ENCODE measurements around the gene RUNX1.

Gene RUNX1

DNA sequence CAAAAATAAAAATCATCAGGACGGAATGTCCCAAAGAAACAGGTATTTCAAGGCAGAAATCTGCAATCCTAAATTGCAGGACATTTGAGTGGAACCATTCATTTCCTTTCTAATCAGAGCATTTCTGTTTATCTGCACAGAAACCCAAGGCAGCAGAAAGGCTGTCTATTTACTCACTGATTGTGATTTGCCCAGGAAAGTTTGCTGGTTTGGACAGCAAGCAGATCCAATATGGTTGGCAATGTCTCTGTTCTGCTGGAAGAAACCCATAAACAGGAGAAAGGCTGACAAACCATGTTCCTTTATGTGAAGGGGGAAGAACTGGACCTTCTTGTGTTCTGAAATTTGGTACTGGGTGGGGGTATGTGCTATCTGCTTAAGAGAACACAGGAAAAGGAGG is 260.2 kb downstream of the RUNX1 start:
- no peak for TF ChIP-seq POLR2A (IDR thresholded peaks at IDR 0.05; ENCODE audit: low read depth, low read length)
- no peak for TF ChIP-seq TAF1 (IDR thresholded peaks at IDR 0.05; ENCODE audit: borderline replicate concordance, low read depth, low read length)
- no peak for TF ChIP-seq POLR2AphosphoS5 (IDR thresholded peaks at IDR 0.05; ENCODE audit: low read depth, low read length)
- DNase-seq (ENCODE audit: insufficient read length) (no peak), FAIRE-seq (no peak)

DNA sequence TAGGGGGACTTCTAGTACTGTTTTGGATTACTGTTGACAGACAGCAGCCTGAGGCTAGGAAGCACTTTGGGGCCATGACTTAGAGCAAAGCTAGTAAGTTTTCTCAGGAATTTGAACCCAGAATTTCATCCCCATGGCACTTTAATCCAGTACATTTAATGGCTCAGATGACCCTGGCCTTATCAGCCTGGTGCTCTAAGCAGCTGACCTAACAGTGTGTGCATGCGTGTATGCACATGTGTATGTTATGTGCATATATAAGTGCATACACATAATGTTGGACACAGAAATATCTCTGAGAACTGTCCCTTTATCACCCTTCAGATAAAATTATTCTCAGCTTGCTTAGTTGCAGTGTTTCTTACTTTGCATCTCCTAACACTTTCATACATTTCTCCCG is 265.3 kb downstream of the RUNX1 start:
- FAIRE-seq (no peak), DNase-seq (ENCODE audit: insufficient read length) (no peak)
- TF ChIP-seq POLR2A (IDR thresholded peaks at IDR 0.05; ENCODE audit: low read depth, low read length) (no peak), TAF1 (IDR thresholded peaks at IDR 0.05; ENCODE audit: borderline replicate concordance, low read depth, low read length) (no peak), POLR2AphosphoS5 (IDR thresholded peaks at IDR 0.05; ENCODE audit: low read depth, low read length) (no peak)

DNA sequence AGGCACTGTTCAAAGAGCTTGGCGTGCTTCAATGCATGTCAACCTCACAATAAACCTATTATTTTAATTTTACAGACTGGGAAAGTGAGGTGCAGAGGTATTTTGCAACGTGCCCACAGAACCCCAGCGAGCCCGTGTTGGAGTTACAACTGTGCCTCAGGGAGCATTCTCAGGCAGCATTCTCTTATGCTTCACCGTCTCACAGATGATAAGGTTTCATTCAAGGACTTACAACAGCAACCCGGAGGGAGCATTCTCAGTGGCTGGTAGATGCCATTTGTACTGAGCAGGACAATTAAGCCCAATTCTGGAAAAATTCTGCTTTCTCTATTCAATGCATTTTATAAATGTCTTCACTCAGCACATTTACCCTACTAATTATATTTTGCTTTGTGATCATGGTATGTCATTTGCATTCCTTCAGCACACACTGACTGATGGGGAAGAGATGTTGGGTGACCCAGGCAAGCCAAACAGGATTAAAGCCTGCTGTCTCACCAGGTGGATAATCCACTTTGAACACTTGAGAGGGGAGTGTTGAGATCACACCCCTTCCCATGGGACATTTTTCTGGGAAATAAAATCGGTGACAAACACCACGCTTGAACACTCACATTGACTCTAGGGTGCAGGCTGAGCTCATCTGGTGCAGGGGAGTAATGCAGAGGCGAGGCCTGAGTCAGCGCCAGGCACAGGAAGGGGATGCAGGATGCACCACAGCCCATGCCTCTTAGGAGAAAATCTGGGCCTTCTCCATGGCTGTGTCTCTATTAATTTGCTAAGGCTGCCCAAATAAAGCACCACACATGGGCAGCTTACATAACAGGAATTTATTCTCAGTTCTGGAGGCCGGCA is 266.4 kb downstream of the RUNX1 start:
- DNase-seq (ENCODE audit: insufficient read length) (no peak), FAIRE-seq (no peak)
- TF ChIP-seq POLR2AphosphoS5 (IDR thresholded peaks at IDR 0.05; ENCODE audit: low read depth, low read length) (no peak), POLR2A (IDR thresholded peaks at IDR 0.05; ENCODE audit: low read depth, low read length) (no peak), TAF1 (IDR thresholded peaks at IDR 0.05; ENCODE audit: borderline replicate concordance, low read depth, low read length) (no peak)

DNA sequence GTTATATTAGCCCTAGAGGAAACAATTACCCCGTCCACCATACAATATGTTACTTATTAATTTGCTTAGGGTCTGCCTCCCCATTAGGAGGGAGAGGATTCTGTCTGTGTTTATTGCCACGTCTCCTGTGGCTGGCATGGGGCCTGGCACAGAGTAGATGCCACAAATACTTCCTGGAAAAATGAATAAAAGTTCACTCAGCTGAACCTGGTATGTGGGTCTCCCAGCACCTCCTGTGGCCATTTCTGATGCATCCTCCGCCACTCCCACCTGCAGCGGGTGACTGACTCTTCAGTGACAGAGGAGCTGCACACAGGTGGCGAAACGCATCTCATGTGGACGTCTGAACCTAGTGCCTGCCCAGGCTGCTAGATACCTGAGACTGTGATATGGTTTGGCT is 267.6 kb downstream of the RUNX1 start:
- DNase-seq (ENCODE audit: insufficient read length), result no peak
- no peak for FAIRE-seq
- no peak for TF ChIP-seq POLR2AphosphoS5 (IDR thresholded peaks at IDR 0.05; ENCODE audit: low read depth, low read length)
- TF ChIP-seq POLR2A (IDR thresholded peaks at IDR 0.05; ENCODE audit: low read depth, low read length), result no peak
- TF ChIP-seq TAF1 (IDR thresholded peaks at IDR 0.05; ENCODE audit: borderline replicate concordance, low read depth, low read length), result no peak

DNA sequence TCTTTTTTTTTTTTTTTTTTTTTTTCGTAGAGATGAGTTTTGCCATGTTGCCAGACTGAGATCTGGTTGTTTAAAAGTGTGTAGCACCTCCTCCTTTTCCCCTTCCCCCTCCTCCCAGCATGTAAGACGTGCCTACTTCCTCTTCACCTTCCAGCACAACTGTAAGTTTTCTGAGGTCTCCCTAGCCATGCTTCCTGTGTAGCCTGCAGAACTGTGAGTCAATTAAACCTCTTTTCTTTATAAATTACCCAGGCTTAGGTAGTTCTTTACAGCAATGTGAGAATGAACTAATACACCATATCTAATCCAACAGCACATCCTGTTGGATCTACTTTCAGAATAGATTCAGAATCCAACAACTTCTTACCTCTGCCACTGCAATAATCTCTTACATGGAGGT is 269.2 kb downstream of the RUNX1 start:
- DNase-seq (ENCODE audit: insufficient read length) (no peak), FAIRE-seq (no peak)
- TF ChIP-seq TAF1 (IDR thresholded peaks at IDR 0.05; ENCODE audit: borderline replicate concordance, low read depth, low read length) (no peak), POLR2AphosphoS5 (IDR thresholded peaks at IDR 0.05; ENCODE audit: low read depth, low read length) (no peak), POLR2A (IDR thresholded peaks at IDR 0.05; ENCODE audit: low read depth, low read length) (no peak)

DNA sequence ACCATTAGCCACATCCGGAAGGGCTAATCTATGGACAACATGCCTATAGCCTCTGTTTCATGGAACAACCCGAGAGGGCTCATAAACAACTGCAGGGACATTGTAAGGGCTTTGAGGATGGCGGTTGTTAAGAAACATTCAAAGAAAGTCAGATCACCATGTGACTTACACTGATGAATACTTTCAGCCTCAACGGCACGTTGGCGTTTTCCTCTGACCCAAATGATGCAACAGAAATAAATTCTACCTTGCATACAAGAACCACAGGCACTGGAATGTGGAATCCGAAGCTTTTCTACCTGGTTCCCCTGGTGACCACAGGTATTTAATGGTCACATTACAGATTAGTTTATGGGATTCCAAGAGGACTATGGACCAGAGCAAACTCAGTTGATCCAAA is 273.3 kb downstream of the RUNX1 start:
- DNase-seq (ENCODE audit: insufficient read length) (no peak), FAIRE-seq (no peak)
- TF ChIP-seq POLR2A (IDR thresholded peaks at IDR 0.05; ENCODE audit: low read depth, low read length), result no peak
- TF ChIP-seq POLR2AphosphoS5 (IDR thresholded peaks at IDR 0.05; ENCODE audit: low read depth, low read length), result no peak
- TF ChIP-seq TAF1 (IDR thresholded peaks at IDR 0.05; ENCODE audit: borderline replicate concordance, low read depth, low read length), result no peak

DNA sequence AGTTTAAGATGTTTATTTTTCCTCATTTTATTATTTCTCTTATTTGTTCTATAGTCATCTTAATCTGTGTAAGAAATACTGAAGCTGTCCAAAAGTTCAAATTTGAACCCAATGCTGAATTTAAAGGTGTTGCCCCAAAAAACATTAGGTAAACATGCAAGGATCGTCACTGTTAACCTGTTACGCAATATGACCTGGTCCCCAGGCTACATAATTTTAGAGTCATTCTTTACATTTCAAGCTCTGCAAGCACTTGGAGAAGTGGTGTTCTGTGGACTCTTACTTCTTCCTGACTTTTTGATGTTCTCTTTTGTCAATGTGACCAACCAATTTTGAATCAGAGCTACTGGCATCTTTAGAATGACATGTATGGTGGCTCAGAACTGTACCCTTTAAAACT is 274.4 kb downstream of the RUNX1 start:
- DNase-seq (ENCODE audit: insufficient read length) (no peak), FAIRE-seq (no peak)
- TF ChIP-seq TAF1 (IDR thresholded peaks at IDR 0.05; ENCODE audit: borderline replicate concordance, low read depth, low read length) (no peak), POLR2A (IDR thresholded peaks at IDR 0.05; ENCODE audit: low read depth, low read length) (no peak)

DNA sequence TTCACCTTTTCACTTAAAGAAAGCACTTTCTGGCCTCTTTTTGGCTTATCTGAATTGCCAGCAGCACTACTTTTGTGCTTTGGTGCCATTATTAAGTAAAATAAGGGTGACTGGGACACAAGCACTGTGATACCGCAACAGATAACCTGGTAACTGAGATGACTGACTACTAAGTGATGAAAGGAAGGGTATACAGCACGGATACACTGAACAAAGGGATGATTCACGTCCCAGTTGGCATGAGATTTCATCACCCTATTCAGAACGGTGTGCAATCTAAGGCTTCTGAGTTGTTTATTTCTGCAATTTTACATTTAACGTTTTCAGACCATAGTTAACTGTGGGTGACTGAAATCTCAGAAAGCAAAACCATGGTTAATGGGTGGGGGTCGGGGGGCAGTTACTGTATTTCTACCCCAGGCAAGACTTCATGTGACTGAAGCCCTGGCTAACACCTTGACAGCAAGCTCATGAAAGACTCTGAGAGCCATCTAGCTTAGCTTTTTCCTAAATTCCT is 277.5 kb downstream of the RUNX1 start:
- DNase-seq (ENCODE audit: insufficient read length), result no peak
- no peak for FAIRE-seq
- TF ChIP-seq POLR2A (IDR thresholded peaks at IDR 0.05; ENCODE audit: low read depth, low read length), result no peak
- TF ChIP-seq TAF1 (IDR thresholded peaks at IDR 0.05; ENCODE audit: borderline replicate concordance, low read depth, low read length), result no peak
- no peak for TF ChIP-seq POLR2AphosphoS5 (IDR thresholded peaks at IDR 0.05; ENCODE audit: low read depth, low read length)

DNA sequence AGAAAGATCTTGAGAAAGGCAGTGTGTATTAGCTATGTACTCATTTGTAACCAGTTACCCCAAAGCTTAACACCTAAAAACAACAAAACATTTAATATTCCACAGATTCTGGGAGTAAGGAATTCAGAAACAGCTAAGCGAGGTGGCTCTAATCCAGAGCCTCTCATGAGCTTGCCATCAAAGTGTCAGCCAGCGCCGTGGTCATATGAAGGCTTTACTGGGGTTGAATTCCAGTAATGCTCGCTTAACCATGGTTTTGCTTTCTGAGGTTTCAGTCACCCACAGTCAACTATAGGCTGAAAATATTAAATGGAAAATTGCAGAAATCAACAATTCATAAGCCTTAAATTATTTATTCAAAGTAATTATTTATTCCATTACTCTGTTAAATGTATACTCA is 278.5 kb downstream of the RUNX1 start:
- FAIRE-seq, result no peak
- DNase-seq (ENCODE audit: insufficient read length), result no peak
- no peak for TF ChIP-seq TAF1 (IDR thresholded peaks at IDR 0.05; ENCODE audit: borderline replicate concordance, low read depth, low read length)
- no peak for TF ChIP-seq POLR2AphosphoS5 (IDR thresholded peaks at IDR 0.05; ENCODE audit: low read depth, low read length)

DNA sequence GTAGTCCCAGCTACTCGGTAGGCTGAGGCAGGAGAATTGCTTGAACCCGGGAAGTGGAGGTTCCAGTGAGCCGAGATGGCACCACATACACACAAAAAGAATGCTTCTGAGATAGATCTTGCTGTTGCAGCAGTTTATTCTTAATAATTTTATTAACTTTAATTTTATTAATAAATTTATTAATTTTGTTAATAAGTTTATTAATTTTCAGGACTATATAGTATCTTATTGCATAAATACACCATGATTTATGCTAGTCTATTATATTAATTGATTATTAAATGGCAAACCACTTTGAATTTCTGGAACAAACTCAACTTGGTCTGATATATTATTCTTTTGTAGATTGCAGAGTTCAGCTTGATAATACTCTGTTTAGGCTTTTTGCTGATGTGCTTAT is 280.8 kb downstream of the RUNX1 start:
- no peak for TF ChIP-seq TAF1 (IDR thresholded peaks at IDR 0.05; ENCODE audit: borderline replicate concordance, low read depth, low read length)
- no peak for TF ChIP-seq POLR2A (IDR thresholded peaks at IDR 0.05; ENCODE audit: low read depth, low read length)
- no peak for TF ChIP-seq POLR2AphosphoS5 (IDR thresholded peaks at IDR 0.05; ENCODE audit: low read depth, low read length)
- FAIRE-seq (no peak), DNase-seq (ENCODE audit: insufficient read length) (no peak)

DNA sequence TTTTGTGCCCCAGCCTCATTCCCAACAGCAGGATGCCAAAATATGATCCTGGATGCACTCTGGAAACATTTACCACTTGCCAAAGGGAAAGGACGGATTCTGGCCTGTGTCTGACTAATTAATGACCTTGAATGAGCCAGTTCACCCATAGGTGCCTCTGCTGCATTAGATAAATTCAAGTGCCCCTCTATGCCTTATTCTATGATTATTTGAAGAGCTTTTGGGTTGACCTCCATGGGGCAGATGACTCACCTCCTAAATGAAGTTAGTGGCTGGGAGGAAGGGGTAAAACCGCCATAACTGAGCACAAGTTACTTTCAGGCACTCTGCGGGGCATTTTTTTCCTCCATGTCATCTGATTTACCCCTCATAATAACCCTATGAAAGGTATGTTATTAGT is 282.2 kb downstream of the RUNX1 start:
- DNase-seq (ENCODE audit: insufficient read length) (no peak), FAIRE-seq (no peak)
- no peak for TF ChIP-seq POLR2A (IDR thresholded peaks at IDR 0.05; ENCODE audit: low read depth, low read length)
- TF ChIP-seq POLR2AphosphoS5 (IDR thresholded peaks at IDR 0.05; ENCODE audit: low read depth, low read length), result no peak
- TF ChIP-seq TAF1 (IDR thresholded peaks at IDR 0.05; ENCODE audit: borderline replicate concordance, low read depth, low read length), result no peak

DNA sequence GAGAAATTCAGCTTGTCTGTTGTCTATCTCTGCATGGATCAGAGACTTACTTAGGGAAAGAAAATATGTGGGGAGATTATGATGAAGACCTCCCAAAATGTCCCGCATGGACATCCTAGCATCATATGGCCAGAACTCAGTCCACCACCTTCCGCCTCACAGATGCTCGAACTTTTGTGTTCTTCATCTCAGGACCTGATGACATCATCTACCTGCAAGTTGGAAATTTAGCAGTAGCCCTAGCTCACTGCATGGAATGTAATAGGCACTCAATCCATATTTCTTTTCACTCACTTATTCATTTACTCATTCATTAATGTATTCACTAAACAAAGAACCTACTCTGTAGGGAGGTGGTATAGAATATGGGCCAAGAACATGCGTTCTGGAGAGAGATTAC is 283.5 kb downstream of the RUNX1 start:
- FAIRE-seq (no peak), DNase-seq (ENCODE audit: insufficient read length) (no peak)
- TF ChIP-seq TAF1 (IDR thresholded peaks at IDR 0.05; ENCODE audit: borderline replicate concordance, low read depth, low read length) (no peak), POLR2AphosphoS5 (IDR thresholded peaks at IDR 0.05; ENCODE audit: low read depth, low read length) (no peak), POLR2A (IDR thresholded peaks at IDR 0.05; ENCODE audit: low read depth, low read length) (no peak)
